HG03135 (cell line): ENCODE measurements around the gene ZNF658.
A peak's percentile ranks its signal among the peaks of the same experiment; 100 is the strongest.
"Not testable (repeated sequence)": the region's sequence is repeated elsewhere in the genome, so short reads cannot be mapped to it uniquely, and the experiment has no call there.

Source experiments
- ATAC-seq: cut with Tn5 transposase; IDR thresholded peaks from one replicate; pipeline ENCODE4 v1.9.1; 2021; ENCODE audit warnings: mild to moderate bottlenecking, moderate library complexity; ENCODE audit not compliant: unreplicated experiment

Gene ZNF658

DNA sequence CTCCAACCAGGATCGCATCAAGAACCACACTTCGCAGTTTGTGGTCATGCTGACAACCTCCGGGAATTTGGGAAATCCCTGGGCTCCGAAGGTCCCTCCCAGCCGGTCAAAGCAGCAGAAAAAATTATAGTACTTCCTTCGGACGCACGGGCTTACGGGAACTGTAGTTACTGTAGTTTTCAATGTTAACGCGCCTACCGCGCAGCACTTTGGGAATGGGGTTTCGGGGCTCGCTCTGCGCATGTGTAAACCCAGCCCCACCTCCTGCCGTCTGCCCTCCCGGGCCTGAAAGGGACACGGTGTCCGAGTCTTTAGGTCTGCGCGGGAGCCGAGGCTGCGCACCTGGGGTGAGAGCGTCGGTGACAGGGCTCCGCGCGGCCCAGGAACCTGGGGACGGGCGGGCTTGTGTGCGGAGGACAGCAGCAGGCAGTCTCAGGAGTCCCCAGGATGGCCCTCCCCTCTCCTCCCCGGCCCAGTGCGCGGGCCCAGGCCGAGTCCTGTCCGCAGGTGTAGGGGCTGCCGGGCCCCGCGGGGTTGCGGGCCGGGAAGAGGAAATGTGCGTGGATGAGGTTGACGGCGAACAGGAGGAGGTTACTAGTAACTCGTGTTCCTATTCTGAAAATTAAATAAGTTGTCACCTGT is at the start of gene ZNF658:
Gene ZNF658, plus strand, starts transcription at position 236 of the 642 bp plus-strand sequence. CDS start 2,837 bp downstream, outside the sequence.
- ATAC-seq = peak; percentile 87

DNA sequence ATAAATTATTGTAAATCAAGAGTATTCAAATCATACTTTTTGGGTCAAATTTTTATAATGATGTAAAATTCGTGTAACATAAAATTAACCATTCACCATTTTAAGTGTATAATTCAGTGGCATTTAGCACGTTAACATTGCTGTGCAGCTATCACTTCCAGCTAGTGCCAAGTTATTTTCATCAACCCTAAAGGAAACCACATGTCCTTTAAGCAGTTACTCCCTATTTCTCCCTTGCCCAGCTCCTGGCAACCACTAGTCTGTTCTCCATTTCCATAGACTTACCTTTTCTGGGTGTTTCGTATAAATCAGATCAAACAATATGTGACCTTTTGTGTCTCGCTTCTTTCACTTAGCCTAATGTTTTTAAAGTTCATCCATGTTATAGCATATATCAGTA is 38.8 kb upstream of the ZNF658 start:
- ATAC-seq = not testable (repeated sequence)

DNA sequence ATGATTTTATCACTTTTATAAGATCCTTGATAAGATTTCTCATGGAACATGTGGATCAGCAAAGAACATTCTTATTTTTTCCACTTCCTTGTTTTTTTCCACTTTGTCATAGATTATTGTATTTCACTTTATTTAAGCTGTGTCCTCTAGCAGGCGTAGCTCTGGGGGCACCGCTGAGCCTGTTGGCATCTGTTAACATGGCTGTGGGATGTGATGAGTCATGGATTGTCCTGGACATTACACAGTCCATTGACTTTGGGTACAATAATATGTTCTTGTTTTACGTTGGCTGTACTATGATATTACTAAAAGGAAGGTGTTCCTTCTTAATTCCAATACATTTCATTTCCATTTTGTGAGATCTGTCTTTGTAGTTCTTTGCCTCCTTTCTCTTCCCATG is 31.9 kb upstream of the ZNF658 start:
- ATAC-seq = not testable (repeated sequence)

DNA sequence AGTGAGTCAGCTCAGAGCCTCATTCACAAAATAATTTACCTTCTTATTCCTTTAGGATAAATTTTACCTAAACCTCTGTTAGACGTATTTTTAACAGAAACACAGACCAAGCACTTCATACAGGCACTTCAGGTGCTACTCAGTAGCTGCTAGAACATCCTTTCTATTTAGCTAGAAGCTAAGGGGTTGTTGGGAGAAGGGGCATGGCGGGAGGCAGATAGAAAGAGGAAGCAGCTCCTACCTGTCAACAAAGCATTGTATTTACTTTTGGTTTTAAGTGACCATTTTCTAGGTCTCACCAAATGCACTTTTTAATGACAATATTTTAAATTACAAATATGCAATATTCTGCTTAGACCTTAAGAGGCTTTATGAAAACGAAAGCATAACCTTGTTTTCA is 19.9 kb upstream of the ZNF658 start:
- ATAC-seq = not testable (repeated sequence)

DNA sequence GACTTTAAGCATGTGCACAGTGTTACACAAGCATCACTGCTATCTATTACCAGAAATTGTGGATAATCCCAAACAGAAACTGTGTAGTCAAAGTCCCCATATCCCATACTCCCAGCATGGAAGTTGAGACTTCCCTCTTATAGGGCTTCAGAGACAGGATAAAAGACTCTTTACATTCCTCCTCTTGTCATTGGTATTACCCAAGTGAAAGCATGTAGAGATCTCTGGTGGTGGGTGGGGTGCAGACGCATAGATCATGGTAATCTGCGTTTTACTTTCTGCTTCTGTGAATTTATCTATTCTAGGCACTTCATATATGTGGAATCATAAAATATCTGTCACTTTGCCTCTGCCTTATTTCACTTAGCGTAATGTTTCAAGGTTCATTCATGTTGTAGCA is 18.7 kb upstream of the ZNF658 start:
- ATAC-seq = not testable (repeated sequence)

DNA sequence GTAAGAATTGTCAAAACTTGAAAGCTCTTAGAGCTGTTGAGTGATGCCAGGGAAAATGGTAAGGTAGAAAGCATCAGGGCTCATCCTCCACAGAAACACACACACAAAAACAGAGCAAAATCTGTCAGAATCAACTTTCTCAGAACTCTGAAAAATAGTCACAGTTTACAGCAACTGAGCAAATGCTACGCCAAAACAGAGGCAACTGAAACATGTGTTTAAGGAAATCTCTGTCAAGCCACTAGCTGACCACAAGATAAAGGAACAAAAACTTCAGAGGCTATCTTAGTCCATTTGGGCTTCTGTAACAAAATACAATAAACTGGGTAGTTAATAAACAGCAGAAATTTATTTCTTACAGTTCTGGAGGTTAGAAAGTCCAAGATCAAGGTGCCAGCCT is 10.2 kb upstream of the ZNF658 start:
- not testable (repeated sequence) for ATAC-seq

DNA sequence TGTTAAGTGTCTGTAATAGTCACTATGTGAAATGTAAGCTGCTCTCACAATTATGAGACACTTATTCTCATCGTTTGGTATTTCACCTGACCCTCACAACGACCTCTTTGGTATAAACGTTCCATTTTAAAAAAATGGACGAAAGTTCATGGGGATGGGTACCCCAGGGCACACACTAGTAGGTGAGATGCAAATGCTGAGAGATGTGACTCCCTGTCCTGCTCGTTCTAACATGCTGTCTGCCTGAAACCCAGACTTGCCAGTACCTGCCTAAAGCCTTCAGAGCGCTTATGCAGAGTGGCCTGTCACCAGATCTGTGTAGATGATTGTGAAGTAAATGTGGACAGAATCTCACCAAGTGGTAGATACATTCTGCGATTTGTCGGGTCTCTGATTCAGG is 616 bp downstream of the ZNF658 start:
- ATAC-seq = peak; percentile 23

DNA sequence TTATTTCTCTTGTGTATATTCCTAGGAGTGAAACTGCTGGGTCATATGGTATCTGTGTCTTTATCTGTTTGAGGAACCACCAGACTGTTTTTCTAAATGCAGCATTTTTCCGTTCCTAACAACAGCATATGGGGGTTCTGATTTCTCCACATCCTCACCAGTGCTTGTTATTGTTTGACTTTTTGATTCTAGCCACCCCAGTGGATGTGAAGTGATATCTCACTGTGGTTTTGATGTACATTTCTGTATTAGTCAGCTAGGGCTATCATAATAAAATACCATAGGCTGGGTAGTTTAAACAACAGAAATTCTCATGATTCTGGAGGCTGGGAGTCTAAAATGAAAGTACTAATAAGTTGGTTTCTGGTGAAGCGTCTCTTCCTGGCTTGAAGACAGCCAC is 9.0 kb downstream of the ZNF658 start:
- ATAC-seq = not testable (repeated sequence)

DNA sequence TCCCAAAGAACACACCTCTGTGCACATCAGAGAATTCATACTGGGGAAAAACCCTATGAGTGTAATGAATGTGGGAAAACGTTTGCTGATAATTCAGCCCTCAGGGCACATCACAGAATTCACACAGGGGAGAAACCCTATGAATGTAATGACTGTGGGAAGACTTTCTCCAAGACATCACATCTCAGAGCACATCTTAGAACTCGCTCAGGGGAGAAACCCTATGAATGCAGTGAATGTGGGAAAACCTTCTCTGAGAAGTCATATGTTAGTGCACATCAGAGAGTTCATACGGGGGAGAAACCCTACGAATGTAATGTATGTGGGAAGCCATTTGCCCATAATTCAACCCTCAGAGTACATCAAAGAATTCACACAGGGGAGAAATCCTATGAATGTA is 19.5 kb downstream of the ZNF658 start:
- not testable (repeated sequence) for ATAC-seq

DNA sequence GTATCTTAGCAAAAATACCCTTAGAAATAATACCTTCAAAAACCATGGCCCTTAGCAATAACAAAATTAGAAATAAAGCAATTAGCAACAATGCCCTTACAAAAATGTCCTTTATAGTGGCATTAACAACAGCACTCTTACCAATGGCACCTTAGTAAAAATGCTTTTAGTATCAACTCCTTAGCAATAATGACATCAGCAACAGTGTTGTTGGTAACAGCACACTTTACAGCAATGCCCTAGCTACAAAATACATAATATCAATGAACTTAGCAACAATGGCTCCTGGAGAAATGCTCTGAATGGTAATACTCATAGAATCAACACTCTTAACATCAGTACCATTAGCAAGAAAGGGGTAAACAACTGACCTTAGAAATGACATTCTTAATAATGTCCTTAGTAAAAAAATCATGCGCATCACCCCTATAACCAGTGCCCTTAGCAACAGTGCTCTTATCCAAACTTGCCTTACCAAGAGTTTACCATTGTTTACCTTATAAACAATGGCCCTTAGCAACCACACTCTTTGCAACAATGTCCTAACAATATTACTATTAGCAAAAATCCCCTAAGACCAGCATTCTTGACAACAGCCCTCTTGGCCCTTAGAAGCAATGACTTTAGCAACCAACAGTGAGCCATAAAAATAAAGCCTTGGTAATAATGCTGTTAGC is 35.8 kb downstream of the ZNF658 start:
- ATAC-seq = not testable (repeated sequence)

DNA sequence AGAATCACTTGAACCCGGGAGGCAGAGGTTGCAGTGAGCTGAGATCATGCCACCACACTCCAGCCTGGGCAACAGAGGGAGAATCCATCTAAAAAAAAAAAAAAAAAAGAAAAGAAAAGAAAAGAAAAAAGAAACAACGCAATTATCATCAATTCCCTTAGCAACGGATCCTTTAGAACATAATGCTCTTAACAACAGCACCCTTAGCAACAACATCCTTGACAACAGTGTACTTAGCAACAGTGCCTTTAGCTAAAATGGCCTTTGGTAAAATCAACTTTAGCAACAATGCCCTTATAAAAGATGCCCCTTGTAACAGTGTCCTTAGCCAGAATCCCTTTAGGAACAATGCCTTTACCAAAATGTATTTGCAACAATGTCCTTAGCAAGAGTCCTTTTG is 37.1 kb downstream of the ZNF658 start:
- ATAC-seq = not testable (repeated sequence)

DNA sequence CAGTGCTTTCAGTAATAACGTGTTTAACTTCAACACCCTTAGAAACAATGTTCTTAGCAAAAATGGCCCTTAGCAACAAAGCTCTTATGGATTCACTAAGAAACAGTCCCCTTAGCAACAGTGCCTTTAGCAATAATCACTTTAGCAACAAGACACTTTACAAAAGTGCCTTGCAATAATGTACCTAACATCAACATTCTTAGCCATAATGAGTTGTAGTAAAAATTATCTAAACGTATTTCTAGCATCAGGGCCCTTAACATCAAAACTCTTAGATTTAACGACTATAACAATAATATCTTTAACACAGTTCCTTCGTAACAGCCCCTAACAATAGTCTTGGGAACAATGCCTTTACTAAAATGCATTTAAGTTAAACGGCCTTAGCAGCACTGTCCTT is 37.8 kb downstream of the ZNF658 start:
- not testable (repeated sequence) for ATAC-seq

DNA sequence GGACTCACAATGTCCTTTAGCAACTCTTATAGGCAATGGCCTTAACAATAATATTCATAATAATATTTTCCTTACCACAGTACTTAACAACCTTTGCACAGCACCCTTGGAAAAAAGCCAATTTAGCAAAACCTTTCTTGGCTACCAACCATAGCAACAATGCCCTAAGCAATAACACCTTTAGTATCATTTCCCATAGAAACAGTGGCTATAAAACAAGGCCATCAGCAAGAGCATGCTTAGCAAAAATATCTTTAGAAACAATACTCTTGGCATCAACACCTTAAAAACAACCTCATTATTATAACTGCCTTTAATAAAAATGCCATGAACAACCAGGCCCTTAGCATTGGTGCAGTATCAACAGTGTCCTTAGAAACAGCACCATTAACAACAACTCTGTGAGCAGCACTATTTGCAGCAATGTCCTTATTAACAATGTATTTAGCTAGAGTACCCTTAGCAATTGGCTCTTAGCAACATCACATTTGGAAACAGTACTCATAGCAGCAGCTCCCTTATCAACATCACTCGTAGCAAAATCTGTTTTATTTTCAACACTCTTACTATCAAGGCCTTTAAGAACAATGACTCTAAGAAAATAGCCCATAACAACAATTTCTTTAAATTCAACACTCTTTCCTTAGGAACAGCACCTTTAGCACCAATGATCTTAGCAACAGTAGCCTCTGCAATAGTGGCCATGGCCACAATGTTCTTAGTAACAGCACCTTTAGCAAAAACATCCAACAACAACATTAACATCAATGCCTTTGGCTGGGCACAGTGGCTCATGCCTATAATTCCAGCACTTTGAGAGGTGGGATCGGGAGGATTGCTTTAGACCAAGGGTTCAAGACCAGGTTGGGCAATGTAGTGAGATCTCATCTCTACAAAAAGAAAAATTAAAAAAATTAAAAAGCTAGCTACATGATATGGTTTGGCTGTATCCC is 39.6 kb downstream of the ZNF658 start:
- not testable (repeated sequence) for ATAC-seq

DNA sequence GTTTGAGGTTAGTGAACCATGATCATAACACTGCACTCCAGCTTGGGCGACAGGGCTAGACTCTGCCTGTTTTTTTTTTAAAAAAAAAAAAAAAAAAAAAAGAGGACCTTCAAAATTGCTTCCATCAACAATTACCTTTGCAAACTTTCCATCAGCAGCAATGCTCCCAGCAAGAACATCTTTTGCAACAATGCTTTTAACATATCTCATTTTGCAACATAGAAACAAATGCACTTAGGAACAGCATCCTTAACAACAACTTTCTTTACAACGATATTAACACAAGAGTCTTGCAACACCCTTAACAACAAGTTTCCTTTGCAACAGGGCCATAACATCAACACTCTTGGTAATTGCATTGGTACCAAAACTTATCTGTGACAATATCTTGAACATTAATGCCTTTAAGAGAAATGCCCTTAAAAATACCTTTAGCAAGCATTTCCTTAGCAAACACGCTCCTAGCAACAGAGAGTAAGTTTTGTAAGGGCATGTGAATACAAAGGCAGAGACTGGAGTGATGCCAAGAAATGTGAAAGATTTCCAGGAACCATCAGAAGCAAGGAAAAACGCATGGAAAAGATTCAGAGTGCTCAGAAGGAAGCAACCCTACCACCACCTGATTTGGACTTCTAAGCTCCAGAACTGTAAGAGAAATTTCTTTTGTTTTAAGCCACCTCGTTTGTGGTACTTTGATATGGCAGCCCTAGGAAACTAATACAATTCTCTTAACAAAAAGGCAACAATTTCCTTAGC is 42.1 kb downstream of the ZNF658 start:
- ATAC-seq = not testable (repeated sequence)

DNA sequence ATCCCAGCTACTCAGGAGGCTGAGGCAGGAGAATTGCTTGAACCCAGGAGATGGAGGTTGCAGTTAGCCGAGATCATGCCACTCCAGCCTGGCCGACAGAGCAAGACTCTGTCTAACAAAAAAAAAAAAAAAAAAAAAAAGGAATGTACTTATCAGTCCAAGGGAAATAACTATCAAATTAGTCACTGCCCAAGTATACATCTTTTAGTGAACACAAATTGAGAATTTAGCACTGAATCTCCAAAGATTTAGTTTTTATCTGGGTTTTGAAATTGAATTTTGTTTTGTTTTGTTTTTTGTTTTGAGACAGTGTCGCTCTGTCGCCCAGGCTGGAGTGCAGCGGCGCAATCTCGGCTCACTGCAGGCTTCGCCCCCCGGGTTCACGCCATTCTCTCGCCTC is 52.1 kb downstream of the ZNF658 start:
- not testable (repeated sequence) for ATAC-seq
